Spleen (tissue), 7 donors: ENCODE results near the gene SLC4A2.

Experiments
- CTCF ChIP-seq, 11 experiments: fragments of 200-600 bp in 7 of 11; fragments of 450-650 bp in 4 of 11; sonication (generic) in 4 of 11; IDR thresholded peaks in 8 of 11; conservative IDR thresholded peaks in 3 of 11; 1 replicate in 7 of 11; 2 replicates in 4 of 11; pipeline versions ENCODE4 v1.4.0 to v1.8.0; 2016 to 2021; ENCODE audit warnings: antibody characterized with exemption in 11 of 11, inconsistent platforms in 4 of 11, mild to moderate bottlenecking in 1 of 11
- POLR2AphosphoS5 ChIP-seq, 3 donors: sonication (generic); formaldehyde crosslinking; IDR thresholded peaks; one replicate each; pipeline ENCODE4 v1.5.1; 2017; ENCODE audit warnings: antibody characterized with exemption in 3 of 3
- donor health status: DM: no; HTN: no; CAD: no; lungs with moderate emphysema.
- donor health status: DM: no; HTN: no; CAD: no.
- donor health status: DM: no; HTN: no; CAD: no.

- no peak for TF ChIP-seq POLR2AphosphoS5 (IDR thresholded peaks at IDR 0.05)
- no peak for TF ChIP-seq CTCF (IDR thresholded peaks at IDR 0.05 in 8 of 11, conservative IDR thresholded peaks at IDR 0.05 in 3 of 11)
Observed at GRCh38 chr7:151016505-151016904, 42.9 kb upstream of the SLC4A2 start.
